Gastrocnemius medialis (tissue), 4 donors: ENCODE measurements around the gene CSPG5.

ENCODE experiments used
- POLR2A ChIP-seq, 2 donors: fragments of 450-650 bp; IDR thresholded peaks; one replicate each; pipeline ENCODE4 v1.6.1; 2017; ENCODE audit warnings: antibody characterized with exemption in 2 of 2, mild to moderate bottlenecking in 2 of 2, moderate library complexity in 2 of 2
- TF ChIP-seq, protein P1 (sequence below), 5 experiments: fragments of 450-650 bp in 3 of 5; fragments of 200-600 bp in 2 of 5; sonication (generic) in 2 of 5; IDR thresholded peaks in 4 of 5; conservative IDR thresholded peaks in 1 of 5; 1 replicate in 4 of 5; 2 replicates in 1 of 5; pipeline ENCODE4 v1.5.1; 2016 to 2019; ENCODE audit warnings: antibody characterized with exemption in 5 of 5, mild to moderate bottlenecking in 3 of 5, moderate library complexity in 3 of 5

- TF ChIP-seq, protein P1, sequence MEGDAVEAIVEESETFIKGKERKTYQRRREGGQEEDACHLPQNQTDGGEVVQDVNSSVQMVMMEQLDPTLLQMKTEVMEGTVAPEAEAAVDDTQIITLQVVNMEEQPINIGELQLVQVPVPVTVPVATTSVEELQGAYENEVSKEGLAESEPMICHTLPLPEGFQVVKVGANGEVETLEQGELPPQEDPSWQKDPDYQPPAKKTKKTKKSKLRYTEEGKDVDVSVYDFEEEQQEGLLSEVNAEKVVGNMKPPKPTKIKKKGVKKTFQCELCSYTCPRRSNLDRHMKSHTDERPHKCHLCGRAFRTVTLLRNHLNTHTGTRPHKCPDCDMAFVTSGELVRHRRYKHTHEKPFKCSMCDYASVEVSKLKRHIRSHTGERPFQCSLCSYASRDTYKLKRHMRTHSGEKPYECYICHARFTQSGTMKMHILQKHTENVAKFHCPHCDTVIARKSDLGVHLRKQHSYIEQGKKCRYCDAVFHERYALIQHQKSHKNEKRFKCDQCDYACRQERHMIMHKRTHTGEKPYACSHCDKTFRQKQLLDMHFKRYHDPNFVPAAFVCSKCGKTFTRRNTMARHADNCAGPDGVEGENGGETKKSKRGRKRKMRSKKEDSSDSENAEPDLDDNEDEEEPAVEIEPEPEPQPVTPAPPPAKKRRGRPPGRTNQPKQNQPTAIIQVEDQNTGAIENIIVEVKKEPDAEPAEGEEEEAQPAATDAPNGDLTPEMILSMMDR (IDR thresholded peaks at IDR 0.05 in 4 of 5, conservative IDR thresholded peaks at IDR 0.05 in 1 of 5), result no peak
- TF ChIP-seq POLR2A (IDR thresholded peaks at IDR 0.05), result no peak
Observed at GRCh38 chr3:47578691-47579632, at the start of gene CSPG5.
